GM18867 (cell line): ENCODE measurements around the gene PCSK6.

Experiments used
- ATAC-seq: cut with Tn5 transposase; IDR thresholded peaks from one replicate; pipeline ENCODE4 v1.9.1; 2021; ENCODE audit warnings: mild to moderate bottlenecking, moderate library complexity; ENCODE audit not compliant: unreplicated experiment

The PCSK6 gene

DNA sequence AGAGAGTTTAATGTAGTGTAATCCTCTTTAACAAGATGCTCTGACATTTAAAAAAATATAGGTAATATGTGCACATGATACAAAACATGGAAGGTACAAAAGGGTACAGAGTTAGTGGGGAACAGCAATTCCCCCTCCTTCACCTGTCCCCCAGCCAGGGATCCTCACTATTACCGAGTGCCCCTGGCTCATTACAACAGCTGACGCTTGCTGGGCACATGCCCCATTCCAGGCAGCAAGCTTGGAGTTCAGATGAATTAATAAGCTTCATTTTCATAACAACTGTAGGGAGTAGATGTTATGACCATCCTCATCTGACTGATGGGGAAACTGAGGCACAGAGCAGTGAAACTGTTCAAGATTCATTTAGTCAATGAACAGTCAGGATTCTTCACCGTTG is 41.2 kb downstream of the PCSK6 start:
- ATAC-seq, result no peak

DNA sequence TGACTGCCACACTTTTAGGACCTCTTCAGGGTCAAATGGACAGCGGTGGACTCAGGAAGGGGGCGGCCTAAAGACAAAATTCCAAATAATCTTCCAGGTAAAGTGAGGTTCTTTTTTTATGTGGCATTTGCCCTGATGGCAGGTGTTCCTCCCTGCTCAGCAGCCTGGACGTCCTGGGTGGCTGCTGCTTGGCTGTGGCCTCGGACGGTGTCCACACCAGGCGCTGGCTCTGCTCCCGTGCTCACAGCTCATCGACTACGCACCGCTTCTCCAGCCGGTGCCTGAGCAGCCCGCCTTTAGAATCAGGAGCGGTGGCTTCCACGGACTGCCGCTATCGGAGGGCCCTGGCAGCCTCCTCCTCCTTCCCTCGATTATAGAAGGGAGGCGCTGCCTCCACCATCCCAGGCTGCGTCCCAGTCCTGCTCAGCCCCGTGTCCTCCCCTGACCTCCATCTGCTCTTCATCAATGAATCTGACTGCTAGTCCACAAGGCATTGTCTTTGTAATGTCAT is 41.9 kb downstream of the PCSK6 start:
- no peak for ATAC-seq

DNA sequence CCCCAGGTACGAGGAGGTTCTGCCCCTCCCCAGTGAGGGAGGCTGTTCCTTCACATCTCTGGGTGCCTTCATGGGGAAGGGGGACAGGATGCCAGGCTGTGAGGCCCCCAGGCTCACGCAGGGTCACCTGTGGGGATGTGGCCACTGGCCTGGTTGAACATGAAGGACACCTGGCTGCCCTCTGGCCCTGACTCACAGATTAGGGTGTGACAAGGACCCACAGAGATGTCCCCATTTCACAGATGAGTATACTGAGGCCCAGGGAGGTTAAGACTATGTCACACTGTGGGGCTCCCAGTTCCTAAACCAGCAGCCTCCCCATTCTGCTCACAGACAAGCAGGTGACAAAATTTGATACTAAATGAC is 42.4 kb downstream of the PCSK6 start:
- no peak for ATAC-seq

DNA sequence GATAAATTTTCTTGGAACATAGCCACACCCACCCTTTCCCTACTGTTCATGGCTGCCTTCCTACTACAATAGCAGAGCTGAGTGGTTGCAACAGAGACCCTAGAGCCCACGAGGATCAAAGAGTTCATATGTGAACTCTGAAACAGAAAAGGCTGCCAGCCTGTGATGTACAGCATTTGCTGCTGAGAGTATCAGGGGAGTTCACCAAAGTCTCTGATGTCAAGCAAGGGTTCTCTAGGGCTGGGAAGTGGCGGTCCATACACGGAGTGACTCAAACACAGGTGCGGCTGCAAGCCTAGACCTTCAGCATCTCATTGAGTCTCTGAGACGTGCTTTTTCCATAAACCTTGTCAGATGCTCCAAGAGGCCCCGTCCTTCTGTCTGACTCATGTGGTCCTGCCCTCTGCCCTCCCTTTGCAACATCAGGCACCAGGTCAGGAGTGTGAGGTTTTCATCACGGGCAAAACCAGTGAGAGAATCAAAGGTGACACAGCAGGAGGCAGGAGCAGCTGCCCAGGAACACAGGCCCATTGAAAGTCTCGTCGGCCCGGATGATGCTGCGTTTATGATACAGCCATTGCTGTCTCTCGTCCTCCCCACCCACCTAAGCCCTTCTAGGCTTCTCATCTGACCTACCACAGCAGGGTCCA is 42.9 kb downstream of the PCSK6 start:
- ATAC-seq, result no peak

DNA sequence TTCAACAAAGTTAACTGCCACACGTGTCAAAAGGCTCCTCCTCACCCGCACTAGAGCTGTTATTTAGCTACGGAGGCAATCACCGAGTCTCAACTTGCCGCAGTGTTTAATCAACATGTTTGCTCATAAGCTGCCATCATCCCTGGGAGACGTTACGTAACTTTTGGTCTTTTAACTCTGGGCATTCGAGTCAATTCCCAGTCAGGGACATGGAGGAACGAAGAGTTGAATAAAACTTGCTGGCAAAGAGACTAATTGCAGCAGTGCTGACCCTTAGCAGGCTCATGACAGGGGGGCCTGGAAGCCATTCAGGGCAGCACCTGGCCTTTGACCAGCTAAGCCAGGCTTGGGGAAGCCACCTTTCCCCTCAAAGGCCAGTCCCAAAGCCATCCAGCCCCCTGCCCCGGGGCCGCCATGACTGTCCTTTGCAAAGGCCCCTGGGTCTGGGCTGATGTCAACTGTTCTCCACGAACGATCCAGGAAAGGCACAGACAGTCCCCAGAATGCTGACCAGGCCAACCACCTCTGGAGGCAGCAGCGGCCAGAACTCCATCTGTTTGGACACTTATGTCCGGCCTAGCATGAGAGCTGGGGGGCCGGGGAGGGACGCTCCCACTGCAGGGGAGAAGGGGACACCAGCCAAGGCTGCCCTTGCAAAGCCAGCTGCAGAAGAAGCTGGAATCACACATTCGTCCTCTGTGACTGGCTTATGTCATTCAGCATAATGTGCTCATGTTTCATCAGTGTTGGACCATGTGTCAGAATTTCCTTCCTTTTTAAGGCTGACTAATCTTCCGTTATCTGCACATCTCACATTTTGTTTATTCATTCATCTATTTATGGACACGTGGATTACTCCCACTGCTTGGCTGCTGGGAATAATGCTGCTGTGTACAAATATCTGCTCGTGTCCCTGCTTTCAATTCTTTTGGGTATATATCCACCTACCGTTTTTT is 43.7 kb downstream of the PCSK6 start:
- no peak for ATAC-seq

DNA sequence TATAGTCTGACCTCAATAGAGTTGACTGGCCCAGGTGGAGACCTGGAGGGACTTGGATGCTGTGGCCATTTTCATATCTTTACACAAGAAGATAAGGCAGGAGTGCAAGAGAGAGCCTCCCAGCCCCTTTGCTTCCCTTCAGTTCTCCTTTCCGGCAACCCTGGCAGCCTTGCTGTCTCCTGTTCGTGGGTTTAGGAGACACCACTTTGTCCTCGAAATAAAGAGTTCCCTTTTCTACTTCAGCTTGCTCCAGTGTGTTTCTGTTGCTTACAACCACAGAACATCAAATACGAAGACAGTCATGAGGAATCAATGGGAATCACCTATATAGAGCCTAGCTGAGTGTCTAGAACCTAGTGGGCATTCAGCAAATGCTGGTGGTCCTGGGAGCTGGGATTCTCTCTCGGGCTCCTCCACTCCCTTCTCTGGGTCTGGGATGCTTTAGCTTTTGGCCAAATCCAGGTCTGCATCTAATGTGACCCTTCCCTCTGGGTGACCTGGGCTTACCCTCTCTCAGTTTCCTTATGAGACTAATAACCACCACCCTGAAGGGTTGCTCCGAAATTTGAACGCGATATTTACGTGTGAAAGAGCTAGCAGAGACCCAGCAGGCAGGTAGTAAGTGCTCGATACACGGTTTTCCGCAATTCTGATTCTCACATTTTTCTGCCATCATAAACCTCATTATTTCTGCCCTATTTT is 44.5 kb downstream of the PCSK6 start:
- ATAC-seq, result no peak

DNA sequence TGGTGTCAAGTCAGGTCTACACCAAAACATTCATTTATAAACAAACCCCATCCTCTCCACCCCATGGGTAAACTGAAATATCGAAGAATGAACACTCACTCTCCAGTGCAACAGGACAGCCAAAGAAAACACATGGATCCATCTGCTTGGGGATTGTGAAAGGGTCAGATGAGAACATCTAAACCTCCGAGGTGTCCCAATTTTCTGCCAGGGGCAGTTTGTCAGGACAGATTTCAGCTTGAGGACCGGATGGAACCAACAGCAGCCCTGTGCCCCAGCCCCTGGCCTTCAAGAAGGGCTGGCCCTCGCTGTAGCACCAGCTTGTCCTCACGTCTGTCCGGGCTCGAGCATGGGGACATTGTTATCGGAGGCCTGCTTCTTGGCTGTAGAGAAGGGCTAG is 45.5 kb downstream of the PCSK6 start:
- ATAC-seq, result no peak

DNA sequence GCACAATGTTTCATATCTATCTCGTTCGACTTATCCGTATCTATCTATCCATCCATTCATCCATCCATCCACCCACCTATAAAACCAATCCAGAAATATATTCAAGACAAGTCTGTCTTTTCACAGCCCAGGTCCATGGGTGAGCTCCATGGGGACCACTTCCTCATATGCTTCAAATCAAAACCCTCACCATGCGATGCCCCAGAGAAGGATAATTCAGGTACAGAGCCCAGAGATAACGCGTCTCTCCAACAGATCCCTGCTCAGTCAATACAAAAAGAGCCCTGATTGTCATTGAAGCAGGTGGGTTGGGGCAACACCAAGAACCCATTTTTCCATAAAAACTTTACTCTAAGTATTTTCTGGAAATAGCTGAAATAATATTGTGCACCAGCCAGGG is 47.2 kb downstream of the PCSK6 start:
- no peak for ATAC-seq

DNA sequence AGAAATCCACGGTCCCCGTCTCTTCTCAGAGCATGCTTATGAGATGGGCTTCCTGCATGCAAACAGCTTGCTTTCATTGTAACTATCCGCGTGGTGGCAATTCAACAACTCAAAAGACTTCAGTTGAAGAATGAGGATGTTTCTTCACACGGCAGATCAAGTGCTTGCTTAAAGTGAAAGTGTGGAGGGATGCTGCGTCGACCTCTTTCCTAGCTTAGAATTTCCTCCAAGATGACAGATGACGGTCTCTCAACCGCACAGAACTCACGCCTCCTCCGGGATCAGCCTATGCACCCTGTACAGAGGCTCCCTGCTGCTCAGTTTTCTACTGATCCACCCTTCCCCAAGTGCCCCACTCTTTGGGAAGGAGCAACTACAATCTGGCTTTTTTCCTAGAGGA is 47.8 kb downstream of the PCSK6 start:
- no peak for ATAC-seq

DNA sequence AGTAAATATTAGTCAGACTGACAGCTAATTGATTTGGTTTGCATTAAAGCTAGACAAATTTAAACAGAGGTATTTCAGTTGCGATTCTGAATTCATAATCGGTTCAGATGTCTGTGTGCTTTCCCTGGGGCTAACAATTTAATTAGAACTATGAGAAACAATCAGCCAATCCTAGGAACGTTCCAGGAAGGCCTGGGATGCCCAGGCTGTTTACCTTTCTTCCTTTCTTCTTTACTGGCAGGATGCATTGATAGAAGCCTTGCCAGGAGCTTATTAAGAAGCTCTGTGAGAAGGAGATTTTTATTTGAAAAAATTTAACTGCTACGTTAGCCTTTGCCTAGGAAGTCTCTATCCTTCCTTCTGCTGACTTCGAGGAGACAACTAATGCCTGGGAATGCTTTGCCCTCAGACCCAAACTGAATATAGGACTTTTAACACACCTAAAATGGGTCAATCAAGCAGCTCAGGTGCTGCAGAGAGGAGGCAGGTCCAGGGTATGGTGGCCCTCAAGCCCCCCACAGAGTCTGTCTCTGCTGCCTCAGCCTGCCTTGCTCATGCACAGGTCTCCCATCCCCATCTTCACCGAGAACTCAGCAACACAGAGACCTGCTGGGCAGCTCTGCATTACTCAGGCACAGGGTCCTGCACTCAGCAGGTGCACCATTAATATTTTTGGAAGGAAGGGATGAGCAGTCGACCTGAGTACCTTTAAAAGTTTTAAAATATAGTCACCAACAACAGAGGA is 48.5 kb downstream of the PCSK6 start:
- ATAC-seq, result no peak

DNA sequence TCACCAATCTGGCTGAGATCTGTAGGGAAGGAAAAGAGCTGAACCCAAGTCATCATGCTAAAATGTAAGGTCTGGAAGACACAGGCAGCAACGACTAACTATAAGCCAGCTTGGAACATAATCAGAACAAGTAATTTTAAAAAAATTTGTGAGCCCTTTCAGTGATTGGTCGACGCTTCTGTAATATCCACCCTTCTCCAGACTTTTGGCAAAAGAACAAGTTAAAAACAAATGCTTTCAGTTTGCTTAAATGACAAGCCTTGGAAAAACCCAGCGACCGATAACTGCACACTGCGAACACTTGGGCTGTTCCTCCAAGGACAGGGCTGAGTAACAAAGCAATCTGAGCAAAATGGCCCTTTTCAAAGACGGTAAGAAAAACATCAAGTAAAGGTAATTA is 49.6 kb downstream of the PCSK6 start:
- ATAC-seq, result no peak

DNA sequence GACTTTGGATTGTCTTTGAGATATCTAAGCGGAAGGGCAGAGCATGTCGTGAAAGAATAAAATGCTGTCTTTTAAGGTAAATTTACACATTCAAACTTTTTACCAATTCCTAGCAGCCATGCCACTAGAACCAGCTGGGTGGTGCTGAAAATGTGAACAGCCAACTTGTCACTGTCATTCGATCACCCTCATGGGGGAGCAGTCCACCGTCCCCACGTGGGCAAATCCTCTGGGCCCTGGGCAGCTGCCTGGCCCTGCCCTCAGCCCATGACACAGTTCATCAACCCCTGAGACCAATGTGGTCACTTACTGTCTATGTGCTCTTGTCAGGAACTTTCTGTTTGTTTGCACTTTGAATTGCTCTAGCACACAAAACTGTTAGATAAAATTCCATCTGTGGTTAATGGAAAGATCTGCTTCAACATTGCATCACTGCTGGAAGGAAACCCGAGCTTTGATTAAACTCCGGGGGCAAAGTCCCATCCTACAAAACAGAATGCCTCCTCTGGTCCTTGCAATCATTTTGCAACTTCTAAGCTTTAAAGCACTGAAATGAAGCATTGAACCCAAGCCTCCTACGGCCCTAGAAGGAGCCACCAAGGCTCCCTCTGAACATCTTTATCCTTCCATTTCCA is 50.1 kb downstream of the PCSK6 start:
- ATAC-seq, result no peak

DNA sequence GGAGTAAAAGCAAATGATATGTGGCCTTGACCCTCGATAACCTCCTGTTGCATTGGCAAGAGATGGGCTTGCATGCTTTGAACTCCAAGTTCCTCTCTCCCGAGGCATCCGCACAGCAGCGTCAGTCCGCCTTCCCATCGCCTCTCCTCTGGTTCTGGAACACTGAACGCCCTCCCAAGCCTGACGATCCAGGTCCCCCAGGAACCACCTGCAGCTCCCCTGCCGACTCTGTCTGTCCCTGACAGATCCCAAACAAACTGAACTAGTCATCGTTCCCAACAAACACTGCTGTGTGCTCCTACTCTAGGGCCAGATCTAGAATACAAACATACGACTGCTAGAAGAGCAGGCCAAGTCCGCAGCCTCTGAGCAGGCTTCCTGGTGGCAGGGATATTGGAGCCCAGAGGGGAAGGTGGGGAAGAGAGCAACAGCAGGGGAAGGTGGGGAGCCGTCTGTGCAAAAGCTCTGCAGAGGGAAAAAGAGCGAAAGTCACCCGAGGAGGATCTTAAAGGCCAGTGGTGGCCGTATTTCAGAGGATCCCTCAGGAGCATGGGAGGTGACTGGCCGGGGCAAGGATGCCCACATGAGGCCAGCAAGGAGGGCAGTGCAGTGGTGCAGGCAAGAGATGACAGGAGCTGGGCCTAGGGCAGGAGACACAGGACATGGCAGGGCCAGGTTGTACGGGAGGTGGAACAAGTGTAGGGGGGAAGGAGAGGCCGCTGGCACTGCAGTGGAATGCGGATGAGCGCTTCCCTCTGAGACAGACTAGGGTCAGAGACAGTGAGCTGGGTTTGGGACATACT is 50.8 kb downstream of the PCSK6 start:
- no peak for ATAC-seq

DNA sequence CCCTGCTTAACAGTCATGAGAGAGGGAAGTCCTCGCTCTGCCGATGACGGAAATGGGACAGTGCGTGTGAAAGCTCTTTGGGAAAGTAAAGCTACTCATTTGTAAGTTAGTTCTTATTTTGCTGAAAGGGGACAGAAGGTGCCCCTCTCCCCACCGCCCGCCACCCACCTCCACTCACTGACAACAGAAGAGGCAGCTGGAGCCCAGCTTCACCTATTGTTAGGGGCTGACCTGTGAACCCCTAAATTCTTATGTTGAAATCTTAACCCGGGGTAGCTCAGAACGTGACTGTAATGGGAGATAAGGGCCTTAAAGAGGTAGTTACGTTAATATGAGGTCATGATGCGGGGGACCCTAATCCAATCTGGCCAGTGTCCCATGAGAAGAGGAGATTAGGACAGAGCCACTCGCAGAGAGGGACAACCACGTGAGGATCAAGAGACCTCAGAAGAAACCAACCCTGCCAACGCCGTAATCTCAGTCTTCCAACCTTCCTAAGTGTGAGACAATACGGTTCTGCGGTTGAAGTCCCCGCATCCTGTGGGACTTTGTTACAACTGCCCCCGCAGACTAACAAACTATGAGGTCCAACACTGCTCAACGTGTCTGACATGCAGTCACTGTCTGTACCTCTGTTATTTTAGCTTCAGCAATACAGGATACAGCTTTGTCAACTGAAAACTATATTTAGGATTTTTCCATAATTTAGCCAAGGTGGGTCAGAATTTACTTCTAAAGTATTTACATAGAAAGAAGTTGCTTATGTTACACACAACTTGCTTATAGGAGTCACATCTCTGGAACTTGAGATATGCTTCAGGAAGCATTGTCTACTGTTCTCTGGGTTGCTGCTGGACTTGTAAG is 51.7 kb downstream of the PCSK6 start:
- ATAC-seq, result no peak

DNA sequence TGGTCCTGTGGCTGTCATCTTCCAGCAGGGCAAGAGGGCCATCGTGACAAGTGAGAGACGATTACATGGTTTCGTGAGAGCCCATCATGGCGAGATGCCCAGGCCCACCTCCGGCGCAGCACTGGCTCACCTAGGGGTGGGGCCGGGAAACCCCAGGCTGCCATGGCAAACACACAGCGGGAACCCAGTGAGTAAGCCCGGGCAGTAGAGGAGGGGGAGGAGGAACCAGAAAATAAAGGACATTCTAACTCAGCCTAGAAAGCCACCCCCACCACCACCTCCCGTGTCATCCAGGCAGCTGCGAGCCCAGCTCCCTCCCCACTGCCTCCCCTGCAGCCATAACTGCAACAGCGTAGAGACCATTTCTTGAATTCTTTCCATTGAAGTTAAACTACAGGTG is 52.3 kb downstream of the PCSK6 start:
- no peak for ATAC-seq

DNA sequence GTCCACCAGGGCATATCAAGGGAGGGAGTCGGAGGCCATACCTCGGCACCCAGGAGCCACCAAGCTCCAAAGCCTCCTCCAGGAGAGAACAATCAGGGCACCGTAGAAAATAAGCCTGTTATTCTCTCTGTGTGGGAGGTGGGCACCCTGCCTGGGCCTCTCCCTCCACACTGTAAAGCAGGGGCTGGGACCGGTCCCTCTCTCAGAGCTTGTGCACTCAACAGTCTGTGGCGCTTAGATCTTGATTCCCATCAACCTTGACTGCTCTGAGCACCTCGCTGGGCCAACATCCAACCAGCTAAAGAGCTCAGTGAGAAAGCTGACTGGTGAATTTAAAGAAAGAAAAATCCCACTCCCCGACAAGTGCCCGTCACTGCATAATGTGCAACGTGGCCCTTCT is 53.0 kb downstream of the PCSK6 start:
- no peak for ATAC-seq

DNA sequence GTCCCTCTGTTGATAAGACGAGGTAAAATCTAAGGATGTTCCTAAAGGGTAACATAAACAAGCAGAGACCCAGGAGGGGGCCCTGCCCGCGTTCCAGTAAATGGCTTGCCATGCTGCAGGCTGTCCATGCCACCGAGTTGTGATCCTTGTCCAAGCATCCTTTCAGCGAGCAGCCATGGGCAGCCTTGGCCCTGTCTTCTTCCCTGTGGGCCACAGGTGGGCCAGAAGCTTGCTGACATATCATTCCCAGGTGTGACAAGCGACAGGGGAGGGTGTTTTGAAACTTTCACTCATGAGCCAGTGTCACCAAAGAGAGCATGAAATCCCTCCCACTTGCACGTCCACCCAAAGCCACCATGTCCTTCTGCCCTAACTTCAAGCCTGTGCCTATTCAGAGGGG is 53.7 kb downstream of the PCSK6 start:
- ATAC-seq, result no peak

DNA sequence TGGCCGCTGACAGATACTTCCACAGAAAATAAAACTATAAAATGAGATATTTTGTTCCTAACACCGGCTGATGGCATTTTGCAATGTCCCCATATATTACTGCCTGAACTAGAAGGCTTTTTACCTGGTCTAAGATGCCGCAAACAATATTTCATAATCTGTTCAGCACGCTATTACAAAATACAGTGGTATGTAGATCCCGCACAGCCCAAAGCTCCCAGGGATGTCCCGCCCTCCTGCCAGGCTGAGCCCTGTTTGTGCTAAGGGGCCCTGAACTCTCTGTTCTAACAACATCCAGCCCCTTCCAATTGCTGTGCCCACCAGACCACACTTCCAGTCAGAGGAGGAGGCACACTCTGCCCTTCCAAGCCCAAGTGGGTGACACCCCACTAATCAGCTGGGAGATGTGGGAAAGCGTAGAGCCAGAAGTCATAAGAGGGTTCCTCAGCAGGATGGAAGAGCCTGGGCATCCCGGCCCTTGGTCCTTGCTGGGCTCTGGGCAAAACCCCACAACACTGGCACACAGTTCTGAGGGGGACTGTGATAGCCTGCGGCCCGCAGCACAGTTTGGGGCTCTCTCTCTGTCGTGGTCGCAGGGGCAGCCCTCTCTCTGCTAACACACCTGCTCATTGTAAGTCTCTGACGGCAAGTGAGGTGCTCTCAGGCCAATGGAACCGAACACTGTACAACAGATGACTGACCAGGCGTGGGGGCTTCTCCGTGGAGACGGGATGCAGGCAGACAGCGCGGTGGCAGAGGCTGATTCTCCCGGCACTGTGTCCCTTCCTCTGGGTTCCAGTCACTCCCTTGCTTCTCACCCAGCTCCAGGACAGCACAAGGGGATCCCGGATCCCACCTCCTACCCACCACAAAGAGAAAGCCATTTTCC is 55.2 kb downstream of the PCSK6 start:
- ATAC-seq, result no peak
